HepG2 (cell line): ENCODE data around the gene THRB. TPM values are rescaled to one million over a fixed set of nuclear protein-coding genes. Genes with fewer than 3 reads are reported as not detected.
A peak's percentile ranks its signal among the peaks of the same experiment; 100 is the strongest.

Experiments
- BRF2 ChIP-seq: sonication (generic); formaldehyde crosslinking; IDR thresholded peaks from 2 replicates; pipeline ENCODE4 v1.8.1; 2022; ENCODE audit warnings: mild to moderate bottlenecking, missing genetic modification reagents
- ELF4 ChIP-seq: sonication (generic); formaldehyde crosslinking; IDR thresholded peaks from 2 replicates; pipeline ENCODE4 v1.5.0; 2020; ENCODE audit warnings: missing genetic modification reagents, mild to moderate bottlenecking, moderate library complexity, borderline replicate concordance
- FLYWCH1 ChIP-seq: sonication (generic); formaldehyde crosslinking; IDR thresholded peaks from 2 replicates; pipeline ENCODE4 v1.8.1; 2023; ENCODE audit warnings: mild to moderate bottlenecking, missing genetic modification reagents
- FOSL1 ChIP-seq: sonication (generic); formaldehyde crosslinking; IDR thresholded peaks from 2 replicates; pipeline ENCODE4 v1.9.0; 2021; ENCODE audit warnings: missing genetic modification reagents, borderline replicate concordance
- GFI1 ChIP-seq: sonication (generic); formaldehyde crosslinking; IDR thresholded peaks from 2 replicates; pipeline ENCODE4 v1.5.0; 2020; ENCODE audit warnings: missing genetic modification reagents, mild to moderate bottlenecking, borderline replicate concordance
- GPN1 ChIP-seq: sonication (generic); formaldehyde crosslinking; IDR thresholded peaks from 2 replicates; pipeline ENCODE4 v1.5.1; 2020; ENCODE audit warnings: missing genetic modification reagents, borderline replicate concordance
- MEIS2 ChIP-seq: sonication (generic); formaldehyde crosslinking; IDR thresholded peaks from 2 replicates; pipeline ENCODE4 v1.9.0; 2021; ENCODE audit warnings: mild to moderate bottlenecking, missing genetic modification reagents
- NFRKB ChIP-seq: fragments of 450-650 bp; IDR thresholded peaks from 2 replicates; pipeline ENCODE4 v1.6.1; 2017
- PAXIP1 ChIP-seq: sonication (generic); formaldehyde crosslinking; conservative IDR thresholded peaks from 2 replicates; pipeline ENCODE4 v1.4.0; 2020; ENCODE audit warnings: mild to moderate bottlenecking, missing genetic modification reagents, moderate library complexity
- PBX3 ChIP-seq: sonication (generic); formaldehyde crosslinking; IDR thresholded peaks from 2 replicates; pipeline ENCODE4 v1.8.1; 2023; ENCODE audit warnings: missing genetic modification reagents, inconsistent platforms, borderline replicate concordance
- PHF5A ChIP-seq: IDR thresholded peaks from one replicate; pipeline ENCODE4 v1.6.1; 2018; ENCODE audit warnings: low read depth, missing genetic modification reagents; ENCODE audit not compliant: unreplicated experiment
- SMAD9 ChIP-seq: sonication (generic); formaldehyde crosslinking; IDR thresholded peaks from 2 replicates; pipeline ENCODE4 v1.5.1; 2020; ENCODE audit warnings: mild to moderate bottlenecking, missing genetic modification reagents
- SPEN ChIP-seq: sonication (generic); formaldehyde crosslinking; IDR thresholded peaks from 2 replicates; pipeline ENCODE4 v1.5.1; 2020; ENCODE audit warnings: low read depth, mild to moderate bottlenecking, missing genetic modification reagents
- ZFYVE20 ChIP-seq: sonication (generic); formaldehyde crosslinking; IDR thresholded peaks from 2 replicates; pipeline ENCODE4 v1.8.0; 2023; ENCODE audit warnings: low read depth, mild to moderate bottlenecking, moderate library complexity, missing genetic modification reagents, borderline replicate concordance
- ZMYM4 ChIP-seq: sonication (generic); formaldehyde crosslinking; IDR thresholded peaks from 2 replicates; pipeline ENCODE4 v1.8.1; 2023; ENCODE audit warnings: mild to moderate bottlenecking, missing genetic modification reagents
- ZNF18 ChIP-seq: sonication (generic); formaldehyde crosslinking; IDR thresholded peaks from 2 replicates; pipeline ENCODE4 v1.8.0; 2022; ENCODE audit warnings: mild to moderate bottlenecking, missing genetic modification reagents; ENCODE audit not compliant: insufficient replicate concordance
- ZNF230 ChIP-seq: sonication (generic); formaldehyde crosslinking; IDR thresholded peaks from 2 replicates; pipeline ENCODE4 v1.4.0; 2020; ENCODE audit warnings: mild to moderate bottlenecking, missing genetic modification reagents
- ZNF275 ChIP-seq: sonication (generic); formaldehyde crosslinking; IDR thresholded peaks from 2 replicates; pipeline ENCODE4 v1.8.0; 2022; ENCODE audit warnings: missing genetic modification reagents, mild to moderate bottlenecking, inconsistent platforms, borderline replicate concordance
- ZNF33B ChIP-seq: sonication (generic); formaldehyde crosslinking; IDR thresholded peaks from 2 replicates; pipeline ENCODE4 v1.5.1; 2020; ENCODE audit warnings: mild to moderate bottlenecking, missing genetic modification reagents
- ZNF441 ChIP-seq: sonication (generic); formaldehyde crosslinking; IDR thresholded peaks from 2 replicates; pipeline ENCODE4 v1.7.0; 2021; ENCODE audit warnings: missing genetic modification reagents, borderline replicate concordance
- ZNF607 ChIP-seq: sonication (generic); formaldehyde crosslinking; IDR thresholded peaks from 2 replicates; pipeline ENCODE4 v1.5.1; 2020; ENCODE audit warnings: missing genetic modification reagents, mild to moderate bottlenecking, borderline replicate concordance
- polyA plus RNA-seq, 8 experiments: library from polyadenylated mRNA; depleted of rRNA in 3 of 8; stranded (reverse) in 7 of 8; unstranded in 1 of 8; fragments of >200 nt; fragmentation: Illumina TruSeq in 4 of 8; extraction: Trizol in 4 of 8; gene quantifications; 2 replicates each; pipeline versions ENCODE4 v1.2.1 to v1.2.3, GENCODE V29; 2011 to 2016; ENCODE audit warnings: low read depth in 4 of 8, missing spikeins in 1 of 8, mixed read lengths in 1 of 8; ENCODE audit not compliant: insufficient read depth in 1 of 8
- total RNA-seq, 5 experiments: library from RNA; depleted of rRNA; stranded (reverse); fragments of >200 nt; fragmentation: Illumina TruSeq; extraction: Trizol; gene quantifications; 2 replicates each; pipeline ENCODE4 v1.2.3, GENCODE V29; 2016; ENCODE audit warnings: low read depth in 1 of 5

THRB gene
- total and polyA plus RNA-seq, 2 of the 13 experiments (the other 11 are each of a cell fraction or from before 2014, with no cell fraction given) = 4.7 to 22.7 TPM

GRCh38 chr3:24451461-24452099 is 43.1 kb downstream of the THRB start (continued):
- TF ChIP-seq ZNF33B (CRISPR knock-in tag) = no peak
- TF ChIP-seq ZNF230 (CRISPR knock-in tag) = no peak
- TF ChIP-seq SMAD9 (CRISPR knock-in tag) = no peak
- peak; percentile 68; the same call in 1 of the 2 replicates for TF ChIP-seq FOSL1
- 0 out of 2 replicates have a peak, but pooled peaks have one; percentile 35 for TF ChIP-seq ELF4
- TF ChIP-seq GPN1 = no peak
- no peak for TF ChIP-seq PBX3 (CRISPR knock-in tag)
- peak; percentile 44 for TF ChIP-seq PHF5A (CRISPR knock-in tag)
- TF ChIP-seq ZNF18 (CRISPR knock-in tag) = no peak
- TF ChIP-seq NFRKB = no peak
- peak; percentile 96 for TF ChIP-seq GFI1 (CRISPR knock-in tag)
- TF ChIP-seq ZNF607 (CRISPR knock-in tag) = peak; percentile 75; the same call in 1 of the 2 replicates
- peak; percentile 60; the same call in 1 of the 2 replicates for TF ChIP-seq MEIS2
- TF ChIP-seq ZMYM4 (CRISPR knock-in tag) = peak; percentile 97
- no peak for TF ChIP-seq FLYWCH1 (CRISPR knock-in tag)
- peak; percentile 99 for TF ChIP-seq PAXIP1 (CRISPR knock-in tag)
- TF ChIP-seq BRF2 (CRISPR knock-in tag) = peak; percentile 67; the same call in 1 of the 2 replicates
- no peak for TF ChIP-seq ZNF275 (CRISPR knock-in tag)
- peak; percentile 46; the same call in 1 of the 2 replicates for TF ChIP-seq ZNF441 (CRISPR knock-in tag)
- no peak for TF ChIP-seq ZFYVE20 (CRISPR knock-in tag)
- TF ChIP-seq SPEN (CRISPR knock-in tag) = peak; percentile 57; the same call in 1 of the 2 replicates
